HG02798 (cell line): ENCODE data around the gene RSL1D1.

Source experiments
- ATAC-seq: cut with Tn5 transposase; IDR thresholded peaks from one replicate; pipeline ENCODE4 v1.9.1; 2021; ENCODE audit warnings: mild to moderate bottlenecking; ENCODE audit not compliant: unreplicated experiment, poor library complexity

Gene RSL1D1

GRCh38 chr16:11851294-11852091, at the start of gene RSL1D1:
RSL1D1 (minus strand) TSS chr16:11851542; CDS start chr16:11851512, 30 bp downstream.
- ATAC-seq, result peak; percentile 93

GRCh38 chr16:11901091-11901490, 49.7 kb upstream of the RSL1D1 start:
- ATAC-seq, result no peak

- no peak for ATAC-seq
These were observed 45.3 kb upstream of the RSL1D1 start for GRCh38 chr16:11896486-11897176.

- ATAC-seq, result no peak
These were observed 42.2 kb upstream of the RSL1D1 start for GRCh38 chr16:11893571-11893970.

GRCh38 chr16:11892761-11893160, 41.4 kb upstream of the RSL1D1 start:
- no peak for ATAC-seq

GRCh38 chr16:11890231-11890965, 39.1 kb upstream of the RSL1D1 start:
- no peak for ATAC-seq

GRCh38 chr16:11886881-11887280, 35.5 kb upstream of the RSL1D1 start:
- no peak for ATAC-seq

GRCh38 chr16:11884035-11884434, 32.7 kb upstream of the RSL1D1 start:
- no peak for ATAC-seq

- no peak for ATAC-seq
These were observed 28.7 kb upstream of the RSL1D1 start for GRCh38 chr16:11880007-11880406.

- no peak for ATAC-seq
These were observed 26.0 kb upstream of the RSL1D1 start for GRCh38 chr16:11877374-11877773.

- ATAC-seq, result no peak
These were observed 25.0 kb upstream of the RSL1D1 start for GRCh38 chr16:11876306-11876705.

GRCh38 chr16:11875721-11876120, 24.4 kb upstream of the RSL1D1 start:
- ATAC-seq, result no peak

- no peak for ATAC-seq
These were observed 19.9 kb upstream of the RSL1D1 start for GRCh38 chr16:11871193-11871592.

GRCh38 chr16:11870399-11870798, 19.1 kb upstream of the RSL1D1 start:
- no peak for ATAC-seq

- ATAC-seq, result no peak
These were observed 18.2 kb upstream of the RSL1D1 start for GRCh38 chr16:11869353-11870228.

- no peak for ATAC-seq
These were observed 17.2 kb upstream of the RSL1D1 start for GRCh38 chr16:11868412-11868980.

- no peak for ATAC-seq
These were observed 11.1 kb upstream of the RSL1D1 start for GRCh38 chr16:11862489-11862888.

- no peak for ATAC-seq
These were observed 5.8 kb upstream of the RSL1D1 start for GRCh38 chr16:11857161-11857560.

GRCh38 chr16:11852092-11852809, 909 bp upstream of the RSL1D1 start:
- ATAC-seq, result no peak
